ENCODE data around the gene SMG7.

DNA sequence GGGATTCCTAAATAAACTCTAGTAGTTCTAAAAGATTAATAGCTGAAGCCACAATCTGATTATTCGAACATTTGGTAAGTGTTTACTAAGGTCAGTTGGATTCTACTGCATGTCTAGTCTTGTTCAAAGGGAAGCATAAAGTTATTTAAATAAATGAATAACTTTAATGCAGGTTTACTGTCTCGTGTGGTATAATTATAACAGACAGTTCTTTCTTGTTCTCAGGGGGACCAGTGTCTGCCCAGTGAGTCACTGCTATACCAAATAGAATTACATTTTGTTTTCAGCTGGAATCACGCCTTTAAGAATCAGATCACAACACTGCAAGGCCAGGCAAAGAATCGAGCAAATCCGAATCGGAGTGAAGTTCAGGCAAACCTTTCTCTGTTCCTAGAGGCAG is 45.1 kb downstream of the SMG7 start:
- TF ChIP-seq HDAC2 (IDR thresholded peaks at IDR 0.05) (no peak), CTCF (IDR thresholded peaks at IDR 0.05 in 2 of 3, conservative IDR thresholded peaks at IDR 0.05 in 1 of 3; ENCODE audit: control insufficient read depth in 2 of 3, extremely low read depth in 1 of 3, insufficient read depth in 1 of 3, low read depth in 3 of 3, low read length in 3 of 3) (no peak), SMAD1 (IDR thresholded peaks at IDR 0.05; ENCODE audit: low read depth, partially characterized antibody) (no peak), POLR2A (IDR thresholded peaks at IDR 0.05; ENCODE audit: low read depth, low read length) (no peak), USF2 (IDR thresholded peaks at IDR 0.05; ENCODE audit: borderline replicate concordance, low read depth, low read length) (no peak), ZBTB33 (IDR thresholded peaks at IDR 0.05) (no peak), BCLAF1 (IDR thresholded peaks at IDR 0.05) (no peak), FOXK2 (IDR thresholded peaks at IDR 0.05) (no peak), REST (IDR thresholded peaks at IDR 0.05; ENCODE audit: low read depth, low read length) (no peak), CREB1 (IDR thresholded peaks at IDR 0.05; ENCODE audit: low read depth) (no peak), EP300 (IDR thresholded peaks at IDR 0.05; ENCODE audit: borderline replicate concordance in 1 of 2, control insufficient read depth in 1 of 2, low read depth in 2 of 2, low read length in 2 of 2) (no peak), USF1 (IDR thresholded peaks at IDR 0.05; ENCODE audit: borderline replicate concordance, extremely low read length, insufficient read depth, low read depth, low read length) (no peak), STAT3 (IDR thresholded peaks at IDR 0.05; ENCODE audit: low read depth, low read length) (no peak), ESRRA (IDR thresholded peaks at IDR 0.05; ENCODE audit: low read length) (no peak)

Measured in GM12878 (cell line).